MM.1S (cell line): ENCODE data around the gene CPLX3.

Experiments used
- CTCF ChIP-seq: fragments of 300-600 bp; sonication (generic); IDR thresholded peaks from 2 replicates; pipeline ENCODE4 v1.5.1; 2016; ENCODE audit warnings: antibody characterized with exemption, low read length, mixed read lengths
- EZH2 ChIP-seq: fragments of 300-600 bp; sonication (generic); optimal IDR thresholded peaks from 2 replicates; pipeline ENCODE3; 2017; ENCODE audit warnings: low read depth, mild to moderate bottlenecking, antibody characterized with exemption, low read length, mixed read lengths

GRCh38 chr15:74815961-74816360 is 10.5 kb upstream of the CPLX3 start:
- no peak for TF ChIP-seq EZH2
- TF ChIP-seq CTCF: no peak
